ENCODE data around the gene TMEM253.
A peak's percentile ranks its signal among the peaks of the same experiment; 100 is the strongest.

Gene TMEM253

DNA sequence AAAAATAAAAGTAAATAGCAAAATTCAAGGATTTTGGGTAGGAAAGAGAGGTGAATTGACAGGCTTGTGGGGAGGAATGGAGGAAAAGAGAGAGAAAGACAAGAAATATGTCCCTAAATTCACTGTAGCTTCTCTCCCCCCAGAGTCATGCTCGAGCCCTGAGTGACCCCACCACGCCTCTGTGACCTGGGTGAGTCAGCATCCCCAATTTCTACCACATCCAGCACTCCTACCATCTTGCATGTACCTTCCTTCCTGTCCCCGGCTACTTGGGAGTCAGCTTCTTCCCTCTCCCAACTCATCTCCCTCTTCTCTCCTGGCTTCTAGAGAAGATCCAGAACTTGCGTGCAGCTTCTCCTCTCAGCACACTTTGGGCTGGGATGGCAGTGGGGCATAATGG lies 12.2 kb upstream of the TMEM253 start:
- TF ChIP-seq, protein P1, sequence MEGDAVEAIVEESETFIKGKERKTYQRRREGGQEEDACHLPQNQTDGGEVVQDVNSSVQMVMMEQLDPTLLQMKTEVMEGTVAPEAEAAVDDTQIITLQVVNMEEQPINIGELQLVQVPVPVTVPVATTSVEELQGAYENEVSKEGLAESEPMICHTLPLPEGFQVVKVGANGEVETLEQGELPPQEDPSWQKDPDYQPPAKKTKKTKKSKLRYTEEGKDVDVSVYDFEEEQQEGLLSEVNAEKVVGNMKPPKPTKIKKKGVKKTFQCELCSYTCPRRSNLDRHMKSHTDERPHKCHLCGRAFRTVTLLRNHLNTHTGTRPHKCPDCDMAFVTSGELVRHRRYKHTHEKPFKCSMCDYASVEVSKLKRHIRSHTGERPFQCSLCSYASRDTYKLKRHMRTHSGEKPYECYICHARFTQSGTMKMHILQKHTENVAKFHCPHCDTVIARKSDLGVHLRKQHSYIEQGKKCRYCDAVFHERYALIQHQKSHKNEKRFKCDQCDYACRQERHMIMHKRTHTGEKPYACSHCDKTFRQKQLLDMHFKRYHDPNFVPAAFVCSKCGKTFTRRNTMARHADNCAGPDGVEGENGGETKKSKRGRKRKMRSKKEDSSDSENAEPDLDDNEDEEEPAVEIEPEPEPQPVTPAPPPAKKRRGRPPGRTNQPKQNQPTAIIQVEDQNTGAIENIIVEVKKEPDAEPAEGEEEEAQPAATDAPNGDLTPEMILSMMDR (IDR thresholded peaks at IDR 0.05): no peak
- H3K36me3 ChIP-seq (ENCODE audit: control insufficient read depth, insufficient read depth, low read length): no peaks in the 10 kb centered on the region

GRCh38 chr14:21089271-21089670 lies 11.6 kb upstream of the TMEM253 start:
- no peaks in the 10 kb centered on the region for H3K36me3 ChIP-seq (ENCODE audit: control insufficient read depth, insufficient read depth, low read length)
- H3K27ac ChIP-seq: no peak overlapping the region
- H3K79me2 ChIP-seq: peaks cover 10% of the 10 kb centered on the region
- H3K27me3 ChIP-seq (ENCODE audit: control insufficient read depth, insufficient read depth, low read length): no peaks in the 10 kb centered on the region
- H3K4me1 ChIP-seq: peaks cover 24% of the 10 kb centered on the region
- H3K4me3 ChIP-seq (ENCODE audit: low read depth, low read length): no peak overlapping the region
- no peaks in the 10 kb centered on the region for H3K9me3 ChIP-seq (ENCODE audit: control insufficient read depth, low read length)
- H3K9ac ChIP-seq: no peak overlapping the region
- no peak overlapping the region for H3K4me2 ChIP-seq (ENCODE audit: low read length)
- no peak overlapping the region for H2AFZ ChIP-seq
- TF ChIP-seq, protein P1 (IDR thresholded peaks at IDR 0.05): no peak

More for the DNA sequence above, 12.2 kb upstream of the TMEM253 start:
- no peak overlapping the region for H3K4me3 ChIP-seq (ENCODE audit: low read depth, low read length)
- H3K9ac ChIP-seq: no peak overlapping the region
- no peak overlapping the region for H3K4me2 ChIP-seq (ENCODE audit: low read length)
- H3K79me2 ChIP-seq: peaks cover 10% of the 10 kb centered on the region
- H3K27me3 ChIP-seq (ENCODE audit: control insufficient read depth, insufficient read depth, low read length): no peaks in the 10 kb centered on the region
- no peak overlapping the region for H3K27ac ChIP-seq
- no peak overlapping the region for H2AFZ ChIP-seq
- no peaks in the 10 kb centered on the region for H3K9me3 ChIP-seq (ENCODE audit: control insufficient read depth, low read length)
- peaks cover 18% of the 10 kb centered on the region for H3K4me1 ChIP-seq

DNA sequence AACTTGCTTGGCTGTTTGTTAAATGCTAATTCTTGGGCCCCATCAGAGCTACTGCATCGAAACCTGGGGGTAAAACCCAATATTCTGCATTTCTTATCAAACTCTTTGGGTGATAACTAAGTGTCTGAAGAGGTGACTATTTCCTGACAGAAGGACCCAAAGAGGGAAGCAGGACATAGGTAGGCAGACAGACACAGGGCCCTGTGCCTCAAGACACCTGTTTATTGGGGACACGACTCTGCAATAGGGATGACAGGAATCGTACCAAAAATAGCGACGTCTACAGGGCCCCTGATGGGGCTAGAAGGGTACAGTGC lies 11.0 kb upstream of the TMEM253 start:
- H3K79me2 ChIP-seq: peaks cover 10% of the 10 kb centered on the region
- no peaks in the 10 kb centered on the region for H3K27me3 ChIP-seq (ENCODE audit: control insufficient read depth, insufficient read depth, low read length)
- no peak overlapping the region for H2AFZ ChIP-seq
- no peak overlapping the region for H3K4me2 ChIP-seq (ENCODE audit: low read length)
- H3K4me3 ChIP-seq (ENCODE audit: low read depth, low read length): no peak overlapping the region
- no peaks in the 10 kb centered on the region for H3K36me3 ChIP-seq (ENCODE audit: control insufficient read depth, insufficient read depth, low read length)
- H3K9ac ChIP-seq: no peak overlapping the region
- TF ChIP-seq, protein P1 (IDR thresholded peaks at IDR 0.05): no peak
- peaks cover 26% of the 10 kb centered on the region for H3K4me1 ChIP-seq
- H3K27ac ChIP-seq: no peak overlapping the region
- no peaks in the 10 kb centered on the region for H3K9me3 ChIP-seq (ENCODE audit: control insufficient read depth, low read length)

DNA sequence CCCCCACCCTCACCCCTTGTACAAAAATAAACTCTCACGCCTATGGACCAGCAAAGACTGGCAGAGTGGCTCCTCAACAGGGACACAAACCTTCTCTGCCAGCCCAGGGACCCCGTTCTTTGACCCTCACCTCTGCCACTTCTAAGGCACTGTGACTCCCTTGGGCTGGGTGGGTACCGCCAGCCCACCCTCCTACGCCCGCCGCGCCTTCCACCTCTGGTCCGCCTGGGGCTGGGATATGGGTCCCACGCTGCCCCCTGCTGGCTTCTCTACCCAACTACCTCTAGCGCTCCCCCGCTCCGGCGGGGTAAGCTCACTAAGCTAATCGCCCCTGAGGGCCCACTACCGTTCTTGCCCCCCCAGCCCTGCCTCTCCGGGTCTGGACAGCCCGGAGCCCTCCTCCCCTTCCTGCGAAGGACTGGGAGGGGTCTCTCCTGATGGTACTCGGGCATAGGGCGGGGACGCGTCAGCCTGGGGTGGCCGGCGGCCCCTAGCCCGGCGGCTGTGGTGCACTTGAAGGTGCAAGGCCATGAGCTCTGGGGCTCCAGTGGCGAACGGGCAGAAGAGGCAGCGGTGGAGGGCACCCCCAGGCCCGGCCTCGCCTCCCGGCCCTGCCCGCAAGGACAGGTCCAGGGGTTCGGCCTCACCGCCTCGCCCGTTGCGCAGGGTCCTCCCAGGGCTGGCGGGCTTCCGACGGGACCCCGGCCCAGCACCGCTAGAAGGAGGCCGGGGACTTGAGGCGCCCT lies 10.5 kb upstream of the TMEM253 start:
- Histone ChIP-seq H3K36me3 (ENCODE audit: control insufficient read depth, insufficient read depth, low read length) (no peaks in the 10 kb centered on the region), H2AFZ (no peak overlapping the region), H3K4me3 (ENCODE audit: low read depth, low read length) (no peak overlapping the region), H3K4me1 (peaks cover 26% of the 10 kb centered on the region), H3K27me3 (ENCODE audit: control insufficient read depth, insufficient read depth, low read length) (no peaks in the 10 kb centered on the region), H3K4me2 (ENCODE audit: low read length) (no peak overlapping the region), H3K79me2 (peaks cover 10% of the 10 kb centered on the region), H3K9ac (no peak overlapping the region), H3K9me3 (ENCODE audit: control insufficient read depth, low read length) (no peaks in the 10 kb centered on the region), H3K27ac (no peak overlapping the region)
- TF ChIP-seq, protein P1 (IDR thresholded peaks at IDR 0.05): peak; percentile 66
